Loucy (cell line): ENCODE results near the gene C1GALT1.

Experiments used
- CTCF ChIP-seq: fragments of 200-600 bp; sonication (generic); conservative IDR thresholded peaks from 2 replicates; pipeline ENCODE4 v1.5.1; 2014; ENCODE audit warnings: mild to moderate bottlenecking, antibody characterized with exemption, low read length
- EZH2phosphoT487 ChIP-seq: fragments of 200-600 bp; IDR thresholded peaks from 2 replicates; pipeline ENCODE4 v1.6.1; 2018; ENCODE audit warnings: antibody characterized with exemption, mild to moderate bottlenecking, moderate library complexity, borderline replicate concordance

GRCh38 chr7:7220821-7221220 is 38.5 kb downstream of the C1GALT1 start:
- TF ChIP-seq CTCF, result no peak
- TF ChIP-seq EZH2phosphoT487, result no peak
